Skeletal muscle satellite cell (primary cell): ENCODE data around the gene PHF13.

Experiments used
- H3K27me3 ChIP-seq: 2 replicates; pipeline ENCODE4 v1.7.0; 2013; ENCODE audit warnings: low read length; ENCODE audit not compliant: control insufficient read depth, insufficient read depth
- H3K36me3 ChIP-seq: 2 replicates; pipeline ENCODE4 v1.7.0; 2013; ENCODE audit warnings: mild to moderate bottlenecking, control low read depth, low read length; ENCODE audit not compliant: insufficient read depth
- H3K4me1 ChIP-seq: 2 replicates; pipeline ENCODE4 v1.7.0; 2013; ENCODE audit warnings: low read length; ENCODE audit not compliant: control insufficient read depth, insufficient read depth
- H3K4me2 ChIP-seq: 2 replicates; pipeline ENCODE4 v1.7.0; 2013; ENCODE audit warnings: mild to moderate bottlenecking, low read length
- H3K4me3 ChIP-seq: 2 replicates; pipeline ENCODE4 v1.7.0; 2013; ENCODE audit warnings: low read length
- H3K9ac ChIP-seq: 2 replicates; pipeline ENCODE4 v1.7.0; 2013; ENCODE audit warnings: mild to moderate bottlenecking, low read depth, low read length, moderate library complexity
- H3K9me3 ChIP-seq: replicated peaks from 2 replicates; pipeline ENCODE4 v1.7.0; 2013; ENCODE audit warnings: mild to moderate bottlenecking, control low read depth, low read length

The PHF13 gene

DNA sequence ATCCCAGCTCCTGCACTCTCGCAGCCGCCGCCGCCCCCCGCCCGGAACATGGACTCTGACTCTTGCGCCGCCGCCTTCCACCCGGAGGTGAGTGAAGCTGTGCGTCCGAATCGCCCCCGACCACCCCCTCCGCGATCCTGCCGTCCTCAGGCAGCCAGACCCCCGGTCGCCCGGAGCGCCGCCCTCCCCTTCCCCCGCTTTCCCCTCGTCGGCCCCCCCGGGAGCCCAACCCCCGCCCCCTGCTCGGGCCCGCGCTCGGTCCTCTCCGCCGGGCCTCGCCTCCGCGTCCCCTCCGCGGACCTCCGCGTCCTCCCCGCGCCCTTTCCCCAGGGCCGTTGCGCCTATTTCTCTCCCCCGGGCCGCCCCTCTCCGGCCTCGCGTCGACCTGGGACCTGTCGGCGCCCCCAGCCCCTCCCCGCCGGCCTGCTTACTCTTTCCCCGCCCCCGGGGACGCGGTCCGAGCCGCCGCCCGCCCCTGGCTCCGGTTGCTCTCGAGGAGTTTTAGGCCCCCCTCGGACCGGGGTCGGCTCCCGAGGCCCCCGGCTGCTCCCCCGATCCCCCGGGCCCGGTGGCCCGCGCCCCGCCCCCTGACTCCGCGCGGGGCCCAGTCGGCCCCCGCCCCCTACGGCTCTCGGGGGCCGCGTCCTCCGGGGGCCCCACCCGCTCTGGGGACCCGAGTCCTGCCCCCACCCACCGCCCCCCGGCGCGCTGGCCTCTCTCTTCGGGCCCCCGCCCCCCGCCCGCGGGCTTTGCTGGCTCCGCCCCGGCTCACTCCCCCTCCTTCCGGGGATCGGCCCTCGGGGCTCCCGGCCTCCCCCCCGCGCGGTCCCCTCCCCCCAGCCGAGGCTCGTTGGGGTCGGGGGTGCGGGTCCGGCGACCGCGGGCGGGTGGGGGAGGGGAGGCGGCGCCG, 743 bp downstream of the PHF13 start:
- Histone ChIP-seq H3K4me3 (peak overlapping the region; percentile 95), H3K9ac (peak overlapping the region; percentile 86), H3K4me2 (peak overlapping the region; percentile 76), H3K4me1 (no peaks in the 10 kb centered on the region), H3K36me3 (peaks cover 7% of the 10 kb centered on the region), H3K27me3 (no peaks in the 10 kb centered on the region), H3K9me3 (no peaks in the 10 kb centered on the region)

GRCh38 chr1:6614929-6615785, 1.6 kb downstream of the PHF13 start:
- Histone ChIP-seq H3K27me3 (no peaks in the 10 kb centered on the region), H3K4me3 (peak overlapping the region; percentile 95), H3K36me3 (peaks cover 15% of the 10 kb centered on the region), H3K9me3 (no peaks in the 10 kb centered on the region), H3K4me1 (no peaks in the 10 kb centered on the region), H3K4me2 (peak overlapping the region; percentile 92), H3K9ac (peak overlapping the region; percentile 84)

GRCh38 chr1:6619045-6619444, 5.5 kb downstream of the PHF13 start:
- Histone ChIP-seq H3K4me3 (no peak overlapping the region), H3K4me2 (no peak overlapping the region), H3K9ac (no peak overlapping the region), H3K36me3 (peaks cover 50% of the 10 kb centered on the region), H3K4me1 (no peaks in the 10 kb centered on the region), H3K27me3 (no peaks in the 10 kb centered on the region), H3K9me3 (no peaks in the 10 kb centered on the region)

- H3K9me3 ChIP-seq: no peaks in the 10 kb centered on the region
- H3K36me3 ChIP-seq: peaks cover 49% of the 10 kb centered on the region
- H3K9ac ChIP-seq: no peak overlapping the region
- no peaks in the 10 kb centered on the region for H3K27me3 ChIP-seq
- no peak overlapping the region for H3K4me3 ChIP-seq
- H3K4me2 ChIP-seq: no peak overlapping the region
- peaks cover 10% of the 10 kb centered on the region for H3K4me1 ChIP-seq
These were observed 8.2 kb downstream of the PHF13 start for GRCh38 chr1:6621429-6622391.

DNA sequence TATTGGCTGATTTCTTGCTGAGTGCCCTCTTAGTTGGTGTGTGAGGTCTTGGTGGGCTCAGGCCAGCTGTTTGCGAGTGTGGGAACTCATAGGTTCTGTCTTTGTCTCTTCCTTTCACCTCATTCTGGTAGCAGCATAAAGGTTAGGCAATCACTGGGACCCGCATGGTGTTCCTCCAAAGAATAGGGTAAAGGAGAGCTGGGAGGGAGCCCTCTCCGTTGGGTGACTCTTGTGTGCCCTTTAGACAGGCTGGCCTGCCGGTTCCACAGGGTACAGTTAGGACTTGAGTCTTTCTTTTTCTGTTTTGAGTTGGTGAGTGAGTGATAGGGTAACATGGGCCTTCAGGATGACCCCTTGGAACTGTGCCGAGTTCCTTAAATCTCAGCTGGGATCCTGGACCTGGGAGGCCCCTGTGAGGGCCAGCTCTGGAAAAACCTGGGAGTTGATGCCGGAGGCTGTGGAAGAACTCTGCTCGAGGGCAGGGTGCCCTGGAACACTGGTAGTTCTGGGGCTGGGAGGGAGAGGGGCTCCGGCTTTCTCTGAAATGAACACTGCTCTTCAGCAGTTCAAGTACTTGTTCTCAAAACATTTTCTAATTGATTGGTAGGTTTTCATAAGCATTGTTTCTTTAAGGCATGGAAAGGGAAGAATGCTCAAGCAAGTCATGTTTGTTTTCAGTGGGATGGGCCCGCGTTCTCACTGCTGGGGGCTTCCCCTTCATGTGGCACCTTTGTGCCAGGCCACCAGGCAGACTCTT, 9.0 kb downstream of the PHF13 start:
- Histone ChIP-seq H3K9ac (no peak overlapping the region), H3K4me3 (no peak overlapping the region), H3K27me3 (no peaks in the 10 kb centered on the region), H3K4me1 (peaks cover 11% of the 10 kb centered on the region), H3K9me3 (no peaks in the 10 kb centered on the region), H3K36me3 (peaks cover 52% of the 10 kb centered on the region), H3K4me2 (no peak overlapping the region)

DNA sequence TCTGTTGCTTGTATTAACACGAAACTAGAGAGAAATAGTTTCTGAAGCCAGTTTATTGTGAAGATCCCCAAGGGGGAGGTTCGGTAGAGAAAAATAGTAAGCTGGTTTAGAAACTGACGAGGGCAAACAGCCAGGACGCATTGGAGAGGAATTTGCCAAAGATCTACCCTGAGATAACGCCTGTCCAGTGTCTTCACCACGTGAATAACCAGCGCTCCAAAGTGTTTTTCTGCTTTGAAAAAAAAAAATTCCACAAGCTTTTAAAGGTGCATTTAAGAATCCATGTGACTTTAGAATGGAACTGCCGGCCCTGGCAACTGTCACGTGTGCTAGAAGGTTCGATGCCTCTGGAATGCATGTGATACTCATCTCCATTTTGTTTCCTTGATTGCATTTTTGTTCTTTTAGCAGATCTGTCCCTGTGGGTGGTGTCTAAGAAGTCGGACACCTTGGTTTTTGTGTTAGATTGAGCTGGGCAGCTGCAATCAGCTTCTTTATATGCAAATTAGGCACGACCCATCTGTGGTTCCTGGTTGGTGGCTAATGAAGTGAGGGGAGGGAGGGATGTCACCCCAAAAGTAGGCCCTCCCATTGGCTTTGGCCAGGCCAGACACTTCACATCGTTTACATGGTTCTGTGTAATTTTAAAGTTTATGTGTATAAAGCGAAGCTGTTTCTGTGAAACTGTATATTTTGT, 9.9 kb downstream of the PHF13 start:
- H3K4me3 ChIP-seq: no peak overlapping the region
- peaks cover 54% of the 10 kb centered on the region for H3K36me3 ChIP-seq
- no peak overlapping the region for H3K4me2 ChIP-seq
- no peaks in the 10 kb centered on the region for H3K27me3 ChIP-seq
- H3K9me3 ChIP-seq: no peaks in the 10 kb centered on the region
- H3K9ac ChIP-seq: no peak overlapping the region
- H3K4me1 ChIP-seq: peaks cover 18% of the 10 kb centered on the region

DNA sequence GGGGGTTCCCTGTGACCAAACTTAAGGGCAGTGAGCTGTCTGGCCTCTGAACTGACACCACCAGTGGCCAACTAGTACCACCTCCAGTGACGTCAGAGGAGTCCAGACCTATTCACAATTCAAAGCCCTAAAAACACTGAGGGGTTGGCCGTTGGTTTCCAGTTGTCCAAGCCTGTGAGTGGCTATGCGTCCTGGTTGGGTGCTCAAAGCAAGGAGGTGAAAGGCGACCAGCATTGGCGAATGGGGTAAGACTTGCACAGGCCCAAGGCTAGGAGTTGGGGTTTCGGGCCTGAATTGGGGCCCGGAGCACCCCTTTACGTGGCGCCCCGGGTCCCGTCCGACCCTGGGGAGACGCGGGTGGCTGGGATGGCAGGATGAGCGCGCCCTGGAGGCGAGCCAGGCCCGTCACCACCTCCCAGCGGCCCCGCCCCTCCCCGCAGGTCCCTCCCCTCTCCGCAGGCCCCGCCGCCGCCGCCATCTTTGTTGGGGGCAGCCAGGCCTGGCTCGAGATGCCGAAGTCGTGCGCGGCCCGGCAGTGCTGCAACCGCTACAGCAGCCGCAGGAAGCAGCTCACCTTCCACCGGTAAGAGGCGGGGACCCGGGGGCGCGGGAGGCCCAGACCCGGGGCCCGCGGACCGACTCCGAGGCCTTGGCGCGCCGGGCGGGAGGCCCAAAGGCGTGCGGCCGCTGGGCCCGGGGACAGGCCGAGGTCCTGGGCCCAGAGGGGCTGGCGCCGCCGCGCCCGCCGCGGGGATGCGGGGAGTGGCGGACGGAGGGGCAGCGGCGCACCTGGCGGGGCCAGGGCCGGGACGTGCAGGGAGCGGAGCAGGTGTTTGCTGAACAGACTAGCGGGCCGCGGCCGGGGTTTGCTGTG, 11.4 kb downstream of the PHF13 start, which contains the start of gene THAP3:
Gene THAP3 (plus strand): TSS at position 159 of the 874 bp plus-strand sequence. CDS start 351 bp downstream, at position 510.
- H3K36me3 ChIP-seq: peaks cover 63% of the 10 kb centered on the region

DNA sequence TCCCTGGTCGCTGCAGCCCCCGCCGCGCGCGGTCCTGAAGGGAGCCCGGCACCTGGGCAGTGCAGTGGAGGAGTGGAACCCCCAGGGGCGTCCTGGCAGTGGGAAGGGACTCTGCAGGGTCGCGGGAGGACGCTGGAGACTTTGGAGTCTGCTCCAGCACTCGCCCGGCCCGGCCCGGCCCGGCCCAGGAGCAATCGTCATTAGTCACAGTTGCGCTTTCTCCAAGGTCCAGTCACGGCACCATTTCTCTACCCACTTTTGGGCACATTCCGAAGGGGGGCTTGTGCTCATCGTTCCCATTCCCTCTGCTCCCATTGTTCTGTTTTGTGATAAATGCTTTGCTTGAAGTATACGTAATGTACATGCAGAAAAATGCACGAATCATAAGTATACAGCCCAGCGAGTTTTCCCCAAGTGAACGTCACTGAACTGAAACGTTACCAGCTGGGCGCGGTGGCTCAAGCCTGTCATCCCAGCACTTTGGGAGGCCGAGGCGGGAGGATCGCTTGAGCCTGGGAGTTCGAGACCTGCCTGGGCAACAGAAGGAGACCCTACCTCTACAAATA, 12.1 kb downstream of the PHF13 start:
- Histone ChIP-seq H3K4me2 (peak overlapping the region; percentile 88), H3K27me3 (no peaks in the 10 kb centered on the region), H3K36me3 (peaks cover 61% of the 10 kb centered on the region), H3K9me3 (no peaks in the 10 kb centered on the region), H3K4me3 (peak overlapping the region; percentile 90), H3K9ac (peak overlapping the region; percentile 91), H3K4me1 (peaks cover 18% of the 10 kb centered on the region)

More for the DNA sequence above, 11.4 kb downstream of the PHF13 start, which contains the start of gene THAP3:
- Histone ChIP-seq H3K9me3 (no peaks in the 10 kb centered on the region), H3K9ac (peak within 1 kb of the TSS; percentile 91), H3K4me2 (peak within 1 kb of the TSS; percentile 88), H3K27me3 (no peaks in the 10 kb centered on the region), H3K4me1 (peaks cover 18% of the 10 kb centered on the region), H3K4me3 (peak within 1 kb of the TSS; percentile 90)

GRCh38 chr1:6627031-6627430, 13.5 kb downstream of the PHF13 start:
- H3K36me3 ChIP-seq: peaks cover 51% of the 10 kb centered on the region
- H3K27me3 ChIP-seq: no peaks in the 10 kb centered on the region
- H3K9ac ChIP-seq: no peak overlapping the region
- H3K9me3 ChIP-seq: no peaks in the 10 kb centered on the region
- H3K4me1 ChIP-seq: peaks cover 18% of the 10 kb centered on the region
- H3K4me3 ChIP-seq: no peak overlapping the region
- no peak overlapping the region for H3K4me2 ChIP-seq
